Measurements from ENCODE around the gene ZNF618. TPM values are rescaled to one million over a fixed set of nuclear protein-coding genes. Genes with fewer than 3 reads are reported as not detected.

The ZNF618 gene
- total RNA-seq, 2 experiments from 2014 or later, result 0.22 to 0.27 TPM

GRCh38 chr9:113928269-113928668, 52.2 kb downstream of the ZNF618 start:
- TF ChIP-seq, protein P1, sequence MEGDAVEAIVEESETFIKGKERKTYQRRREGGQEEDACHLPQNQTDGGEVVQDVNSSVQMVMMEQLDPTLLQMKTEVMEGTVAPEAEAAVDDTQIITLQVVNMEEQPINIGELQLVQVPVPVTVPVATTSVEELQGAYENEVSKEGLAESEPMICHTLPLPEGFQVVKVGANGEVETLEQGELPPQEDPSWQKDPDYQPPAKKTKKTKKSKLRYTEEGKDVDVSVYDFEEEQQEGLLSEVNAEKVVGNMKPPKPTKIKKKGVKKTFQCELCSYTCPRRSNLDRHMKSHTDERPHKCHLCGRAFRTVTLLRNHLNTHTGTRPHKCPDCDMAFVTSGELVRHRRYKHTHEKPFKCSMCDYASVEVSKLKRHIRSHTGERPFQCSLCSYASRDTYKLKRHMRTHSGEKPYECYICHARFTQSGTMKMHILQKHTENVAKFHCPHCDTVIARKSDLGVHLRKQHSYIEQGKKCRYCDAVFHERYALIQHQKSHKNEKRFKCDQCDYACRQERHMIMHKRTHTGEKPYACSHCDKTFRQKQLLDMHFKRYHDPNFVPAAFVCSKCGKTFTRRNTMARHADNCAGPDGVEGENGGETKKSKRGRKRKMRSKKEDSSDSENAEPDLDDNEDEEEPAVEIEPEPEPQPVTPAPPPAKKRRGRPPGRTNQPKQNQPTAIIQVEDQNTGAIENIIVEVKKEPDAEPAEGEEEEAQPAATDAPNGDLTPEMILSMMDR (IDR thresholded peaks at IDR 0.05), result no peak
- Mint-ChIP-seq H3K4me3 (no peak overlapping the region), H3K9me3 (peaks cover 11% of the 10 kb centered on the region), H3K27me3 (no peaks in the 10 kb centered on the region), H3K4me1 (ENCODE audit: low read depth) (no peaks in the 10 kb centered on the region), H3K36me3 (ENCODE audit: low read depth) (peaks cover 2% of the 10 kb centered on the region), H3K27ac (no peak overlapping the region)
- ATAC-seq, result no peak
- intact Hi-C loops (cut with micrococcal nuclease), result no loop called here
- DNase-seq, result no peak
- ChIA-PET POLR2A (interaction anchor here (1.1 kb wide), 1 partner anchor 13 kb away, joined by 3 read pairs; no protein-coding TSS in a partner anchor), CTCF (no interaction called here)

DNA sequence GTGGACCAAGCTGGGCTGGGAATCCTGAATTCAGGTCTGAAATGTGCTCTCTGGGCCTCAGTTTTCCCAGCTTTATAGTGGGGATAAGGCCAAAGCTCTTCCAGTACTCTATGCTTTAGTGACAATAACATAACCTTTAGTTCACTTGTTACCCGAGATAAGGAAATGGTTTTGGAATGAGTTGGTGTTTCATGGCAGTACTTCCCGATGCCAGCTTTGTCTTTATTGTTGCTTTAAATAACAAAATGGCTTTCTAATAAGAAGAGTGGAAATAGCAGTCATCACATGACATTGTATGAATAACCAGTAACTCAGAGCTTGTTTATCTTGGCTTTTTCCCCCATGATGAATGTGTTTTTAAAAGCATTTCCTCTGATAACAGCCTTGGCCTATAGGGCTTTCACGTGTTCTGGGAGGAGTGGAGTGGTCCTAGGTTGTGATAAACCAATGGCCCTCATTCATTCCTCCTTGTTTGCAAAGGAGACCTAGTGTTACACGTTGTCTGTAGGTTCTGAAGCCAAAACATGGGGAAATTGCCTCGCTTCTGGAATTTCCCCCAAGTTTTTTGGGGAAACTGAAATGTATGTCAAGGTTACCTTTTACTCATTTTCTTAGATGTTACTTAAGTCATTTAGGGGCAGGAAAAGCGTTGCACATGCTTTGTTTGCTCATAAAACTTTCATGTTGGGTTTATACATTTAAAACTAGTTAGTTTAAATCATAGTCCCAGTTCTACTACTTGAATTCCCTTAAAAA, 53.7 kb downstream of the ZNF618 start:
- Mint-ChIP-seq H3K36me3 (ENCODE audit: low read depth) (peaks cover under 1% of the 10 kb centered on the region), H3K4me1 (ENCODE audit: low read depth) (no peaks in the 10 kb centered on the region), H3K27ac (no peak overlapping the region), H3K4me3 (no peak overlapping the region), H3K9me3 (peaks cover 10% of the 10 kb centered on the region), H3K27me3 (no peaks in the 10 kb centered on the region)
- ChIA-PET CTCF (no interaction called here), POLR2A (no interaction called here)
- TF ChIP-seq, protein P1 (IDR thresholded peaks at IDR 0.05), result no peak
- DNase-seq (no peak), ATAC-seq (no peak)
- intact Hi-C loops (cut with micrococcal nuclease), result no loop called here

DNA sequence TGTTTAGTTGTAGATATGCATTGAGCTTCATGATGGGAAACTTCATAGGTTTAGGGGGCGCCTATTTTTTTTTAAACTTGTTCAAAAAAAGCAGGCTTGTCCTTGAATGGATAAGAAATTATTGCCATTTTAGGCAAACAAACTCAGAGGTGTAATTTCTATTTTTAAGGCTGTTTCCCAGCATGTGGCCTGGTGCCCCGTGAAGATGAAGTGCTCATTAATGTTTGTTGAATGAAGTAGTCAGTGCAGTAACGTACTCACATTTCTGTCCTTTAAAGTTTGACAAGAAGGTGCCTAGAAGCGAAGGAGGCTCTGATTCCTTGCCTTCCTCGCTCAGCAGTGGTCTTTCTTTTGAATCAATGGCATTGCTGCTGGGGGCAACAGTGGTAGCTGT, 54.3 kb downstream of the ZNF618 start:
- H3K36me3 Mint-ChIP-seq (ENCODE audit: low read depth), result no peaks in the 10 kb centered on the region
- peaks cover 10% of the 10 kb centered on the region for H3K9me3 Mint-ChIP-seq
- TF ChIP-seq, protein P1 (IDR thresholded peaks at IDR 0.05), result no peak
- H3K27ac Mint-ChIP-seq, result no peak overlapping the region
- intact Hi-C loops (cut with micrococcal nuclease), result no loop called here
- H3K4me3 Mint-ChIP-seq, result no peak overlapping the region
- no peak for ATAC-seq
- no peaks in the 10 kb centered on the region for H3K4me1 Mint-ChIP-seq (ENCODE audit: low read depth)
- DNase-seq, result no peak
- CTCF ChIA-PET, result no interaction called here
- POLR2A ChIA-PET, result no interaction called here
- H3K27me3 Mint-ChIP-seq, result no peaks in the 10 kb centered on the region

DNA sequence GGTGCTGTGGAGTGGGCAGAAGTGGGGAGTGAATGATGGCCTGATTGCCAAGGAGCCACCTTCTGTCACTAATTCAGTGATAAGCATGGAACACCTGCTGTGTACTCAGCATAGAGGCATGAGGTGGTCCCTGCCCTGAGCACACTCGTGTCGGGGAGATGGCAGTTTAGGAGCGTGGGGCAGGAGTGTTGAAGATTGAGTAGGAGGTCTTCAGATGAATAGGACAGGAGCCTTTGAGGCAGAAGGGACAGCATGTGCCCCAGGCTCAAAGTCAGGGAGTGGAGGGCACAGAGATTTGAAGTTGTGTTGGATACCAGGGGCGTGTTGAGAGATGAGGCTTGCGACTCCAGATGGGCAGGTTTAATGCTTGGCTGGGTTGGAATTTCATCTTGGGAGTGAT, 55.0 kb downstream of the ZNF618 start:
- Mint-ChIP-seq H3K36me3 (ENCODE audit: low read depth) (no peaks in the 10 kb centered on the region), H3K9me3 (peaks cover 8% of the 10 kb centered on the region), H3K27ac (no peak overlapping the region), H3K27me3 (no peaks in the 10 kb centered on the region), H3K4me3 (no peak overlapping the region), H3K4me1 (ENCODE audit: low read depth) (no peaks in the 10 kb centered on the region)
- no peak for DNase-seq
- ChIA-PET POLR2A (no interaction called here), CTCF (no interaction called here)
- ATAC-seq, result no peak
- TF ChIP-seq, protein P1 (IDR thresholded peaks at IDR 0.05), result no peak
- intact Hi-C loops (cut with micrococcal nuclease), result no loop called here

DNA sequence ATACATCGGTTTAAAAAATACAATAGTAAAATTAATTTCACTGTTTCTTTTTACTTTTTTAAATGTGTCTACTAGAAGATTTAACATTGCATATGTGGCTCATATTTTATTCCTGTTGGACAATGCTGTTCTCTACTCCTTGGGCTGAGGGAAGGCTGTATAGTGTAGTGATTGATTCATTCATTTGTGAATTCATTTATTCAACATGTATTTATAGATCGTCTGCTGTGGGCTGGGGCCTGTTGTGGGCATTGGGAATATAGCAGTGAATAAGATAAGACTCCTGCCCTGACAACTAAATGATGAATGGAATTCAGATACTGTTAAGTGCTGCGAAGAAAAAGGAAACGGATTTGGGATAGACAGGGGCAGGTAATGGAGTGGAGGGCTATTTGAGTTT, 55.7 kb downstream of the ZNF618 start:
- ATAC-seq, result no peak
- peaks cover 8% of the 10 kb centered on the region for H3K9me3 Mint-ChIP-seq
- POLR2A ChIA-PET, result no interaction called here
- intact Hi-C loops (cut with micrococcal nuclease), result no loop called here
- CTCF ChIA-PET, result no interaction called here
- TF ChIP-seq, protein P1 (IDR thresholded peaks at IDR 0.05), result no peak
- DNase-seq, result no peak
- H3K4me1 Mint-ChIP-seq (ENCODE audit: low read depth), result no peaks in the 10 kb centered on the region
- no peaks in the 10 kb centered on the region for H3K36me3 Mint-ChIP-seq (ENCODE audit: low read depth)
- no peak overlapping the region for H3K4me3 Mint-ChIP-seq
- no peak overlapping the region for H3K27ac Mint-ChIP-seq
- no peaks in the 10 kb centered on the region for H3K27me3 Mint-ChIP-seq
